Suprapubic skin (tissue), 3 donors: Measurements from ENCODE around the gene PMEPA1.

Source experiments
- CTCF ChIP-seq, 2 donors: fragments of 200-600 bp in 1 of 2; fragments of 450-650 bp in 1 of 2; sonication (generic) in 1 of 2; IDR thresholded peaks; one replicate each; pipeline ENCODE4 v1.5.1; 2016 to 2019; ENCODE audit warnings: antibody characterized with exemption in 2 of 2, mild to moderate bottlenecking in 1 of 2, moderate library complexity in 1 of 2
- POLR2A ChIP-seq, 2 donors: fragments of 450-650 bp; IDR thresholded peaks; one replicate each; pipeline ENCODE4 v1.6.1; 2017; ENCODE audit warnings: antibody characterized with exemption in 2 of 2, mild to moderate bottlenecking in 2 of 2, moderate library complexity in 2 of 2

GRCh38 chr20:57738484-57738883 is 28.7 kb upstream of the PMEPA1 start:
- TF ChIP-seq POLR2A (IDR thresholded peaks at IDR 0.05) (no peak), CTCF (IDR thresholded peaks at IDR 0.05) (no peak)
